Glutamatergic neuron (in vitro differentiated cells): ENCODE measurements around the gene TTPAL. TPM values are rescaled to one million over a fixed set of nuclear protein-coding genes. Genes with fewer than 3 reads are reported as not detected.

ENCODE experiments used
- DNase-seq: peaks from one replicate; pipeline ENCODE4 v3.0.0; 2022
- H3K27ac Mint-ChIP-seq: one replicate; pipeline ENCODE4 v1.8.0; 2020; ENCODE audit warnings: mild to moderate bottlenecking, mixed read lengths, inconsistent platforms; ENCODE audit not compliant: unreplicated experiment
- H3K27me3 Mint-ChIP-seq: one replicate; pipeline ENCODE4 v1.8.0; 2020; ENCODE audit warnings: mild to moderate bottlenecking, moderate library complexity, mixed read lengths, inconsistent platforms; ENCODE audit not compliant: unreplicated experiment
- H3K36me3 Mint-ChIP-seq: one replicate; pipeline ENCODE4 v1.8.0; 2020; ENCODE audit warnings: mild to moderate bottlenecking, mixed read lengths, inconsistent platforms; ENCODE audit not compliant: unreplicated experiment
- H3K4me1 Mint-ChIP-seq: one replicate; pipeline ENCODE4 v1.8.0; 2020; ENCODE audit warnings: mild to moderate bottlenecking, low read depth, mixed read lengths, inconsistent platforms; ENCODE audit not compliant: unreplicated experiment
- H3K4me3 Mint-ChIP-seq: one replicate; pipeline ENCODE4 v1.8.0; 2020; ENCODE audit warnings: mild to moderate bottlenecking, mixed read lengths, inconsistent platforms; ENCODE audit not compliant: unreplicated experiment
- H3K9me3 Mint-ChIP-seq: one replicate; pipeline ENCODE4 v1.8.0; 2020; ENCODE audit warnings: mild to moderate bottlenecking, moderate library complexity, mixed read lengths, inconsistent platforms; ENCODE audit not compliant: unreplicated experiment
- CTCF ChIP-seq: fragments of 200-600 bp; sonication (generic); IDR thresholded peaks from one replicate; pipeline ENCODE4 v1.5.0; 2021; ENCODE audit not compliant: partially characterized antibody, unreplicated experiment
- total RNA-seq: library from RNA; stranded (reverse); fragmentation: NEBNext Ultra II Directional; extraction: Animal tissue kit (Norgen Biotek cat#: 25700); gene quantifications from one replicate; pipeline ENCODE4 v1.2.1, GENCODE V29; 2021; ENCODE audit not compliant: unreplicated experiment

The TTPAL gene
- total RNA-seq, 1 donor from 2014 or later: 18.9 TPM

DNA sequence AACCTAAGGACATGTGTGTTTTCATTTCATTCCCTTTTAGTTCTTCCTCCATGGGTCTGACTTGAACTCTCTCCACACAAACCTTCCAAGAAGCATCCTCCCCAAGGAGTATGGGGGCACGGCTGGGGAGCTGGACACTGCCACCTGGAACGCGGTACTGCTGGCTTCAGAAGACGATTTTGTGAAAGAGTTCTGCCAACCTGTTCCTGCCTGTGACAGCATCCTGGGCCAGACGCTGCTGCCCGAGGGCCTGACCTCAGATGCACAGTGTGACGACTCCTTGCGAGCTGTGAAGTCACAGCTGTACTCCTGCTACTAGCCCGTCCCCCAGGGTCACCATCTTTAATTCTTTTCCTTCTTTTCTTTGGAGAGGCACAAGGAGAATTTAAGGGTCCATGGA is 13.5 kb downstream of the TTPAL start:
- DNase-seq: no peak
- no peaks in the 10 kb centered on the region for H3K4me1 Mint-ChIP-seq
- no peak overlapping the region for H3K4me3 Mint-ChIP-seq
- peaks cover 3% of the 10 kb centered on the region for H3K9me3 Mint-ChIP-seq
- H3K27me3 Mint-ChIP-seq: peaks cover 2% of the 10 kb centered on the region
- H3K36me3 Mint-ChIP-seq: no peaks in the 10 kb centered on the region
- no peak for TF ChIP-seq CTCF
- no peak overlapping the region for H3K27ac Mint-ChIP-seq

DNA sequence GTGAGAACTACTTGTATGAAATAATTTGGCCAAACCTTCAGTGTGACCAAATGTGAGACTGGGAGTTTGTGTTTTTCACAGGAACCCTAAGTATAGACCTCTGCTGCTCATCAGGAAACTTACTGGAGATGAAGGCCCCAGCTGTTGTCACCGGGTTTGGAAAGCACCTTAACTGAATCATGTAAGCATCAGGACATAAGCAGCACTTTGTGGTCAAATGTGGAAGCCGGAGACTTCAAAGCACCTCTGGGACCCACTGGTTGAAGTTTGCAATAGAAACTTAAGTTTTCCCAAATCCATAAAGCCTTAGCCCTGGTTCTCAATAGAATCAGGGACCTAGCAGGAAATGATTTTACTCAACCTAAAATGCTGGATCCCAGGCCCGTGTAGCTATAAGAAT is 14.3 kb downstream of the TTPAL start:
- H3K9me3 Mint-ChIP-seq: peaks cover 3% of the 10 kb centered on the region
- no peak for DNase-seq
- no peaks in the 10 kb centered on the region for H3K4me1 Mint-ChIP-seq
- no peaks in the 10 kb centered on the region for H3K36me3 Mint-ChIP-seq
- H3K27me3 Mint-ChIP-seq: peaks cover 2% of the 10 kb centered on the region
- no peak overlapping the region for H3K27ac Mint-ChIP-seq
- no peak overlapping the region for H3K4me3 Mint-ChIP-seq
- no peak for TF ChIP-seq CTCF

DNA sequence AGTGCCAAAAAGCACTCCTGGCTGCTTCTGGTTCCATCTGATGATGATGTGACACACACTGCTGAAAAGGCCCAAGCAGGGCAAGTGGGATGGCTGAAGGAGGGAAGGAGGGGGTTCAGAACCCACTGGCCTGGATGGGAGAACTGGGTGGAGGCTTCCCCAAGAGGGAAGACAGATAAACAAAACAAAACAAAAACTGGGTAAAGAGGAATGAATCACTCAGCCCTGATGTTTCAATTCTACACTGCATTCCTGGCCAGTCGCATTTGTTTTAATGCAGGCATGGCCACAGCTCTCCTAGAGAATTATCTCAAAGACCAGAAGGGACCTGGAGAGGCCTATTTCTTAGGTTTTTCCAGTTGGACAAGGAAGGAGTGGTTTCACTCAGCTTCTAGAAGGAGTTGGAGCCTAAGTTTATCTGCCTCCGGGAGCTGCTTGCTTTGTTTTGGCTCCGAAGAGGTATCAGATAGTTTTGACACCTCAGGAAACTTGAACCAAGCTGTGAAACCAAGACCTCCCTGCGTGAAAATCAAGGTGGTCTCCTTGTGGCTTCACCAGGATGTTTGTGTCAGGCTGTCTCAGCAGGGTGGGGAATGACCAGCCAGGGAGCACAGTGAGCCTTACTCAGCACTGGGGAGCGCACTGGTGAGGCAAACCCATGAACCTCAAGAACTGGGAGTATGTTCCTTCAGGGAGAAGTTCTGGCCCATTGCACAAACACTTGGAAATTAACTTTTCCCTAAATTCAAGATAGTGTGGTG is 16.1 kb downstream of the TTPAL start:
- DNase-seq: no peak
- Mint-ChIP-seq H3K4me1 (no peaks in the 10 kb centered on the region), H3K36me3 (no peaks in the 10 kb centered on the region), H3K4me3 (no peak overlapping the region), H3K9me3 (peaks cover 3% of the 10 kb centered on the region), H3K27ac (no peak overlapping the region), H3K27me3 (peaks cover 2% of the 10 kb centered on the region)
- no peak for TF ChIP-seq CTCF

DNA sequence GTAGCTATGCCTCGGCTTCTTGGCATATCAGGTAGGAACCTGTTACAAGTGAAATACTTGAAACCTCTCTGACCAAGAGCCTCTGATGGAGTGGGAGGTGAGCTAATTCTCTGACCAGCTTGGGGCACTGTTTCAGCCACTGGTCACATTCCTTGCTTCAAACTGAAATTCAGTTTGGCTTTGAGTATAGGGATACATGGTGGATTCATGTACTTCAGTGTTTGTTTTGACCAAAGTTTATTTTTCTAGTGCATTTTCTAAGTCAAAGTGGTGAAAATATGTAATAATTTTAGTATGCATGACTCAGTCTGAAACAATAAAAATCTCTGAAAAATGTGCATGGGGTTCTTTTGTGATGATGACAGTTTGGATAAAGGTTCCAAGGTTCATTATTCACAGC is 18.6 kb downstream of the TTPAL start:
- DNase-seq: no peak
- TF ChIP-seq CTCF: no peak
- no peaks in the 10 kb centered on the region for H3K36me3 Mint-ChIP-seq
- H3K4me3 Mint-ChIP-seq: no peak overlapping the region
- H3K27me3 Mint-ChIP-seq: no peaks in the 10 kb centered on the region
- H3K4me1 Mint-ChIP-seq: no peaks in the 10 kb centered on the region
- H3K9me3 Mint-ChIP-seq: peaks cover 3% of the 10 kb centered on the region
- peak overlapping the region; percentile 34 for H3K27ac Mint-ChIP-seq

GRCh38 chr20:44494681-44495080 is 19.0 kb downstream of the TTPAL start:
- no peak for DNase-seq
- H3K9me3 Mint-ChIP-seq: peaks cover 3% of the 10 kb centered on the region
- H3K27ac Mint-ChIP-seq: peak overlapping the region; percentile 34
- no peaks in the 10 kb centered on the region for H3K36me3 Mint-ChIP-seq
- H3K4me1 Mint-ChIP-seq: no peaks in the 10 kb centered on the region
- no peaks in the 10 kb centered on the region for H3K27me3 Mint-ChIP-seq
- H3K4me3 Mint-ChIP-seq: no peak overlapping the region
- no peak for TF ChIP-seq CTCF
